Measurements from ENCODE around the gene DMBX1. TPM values are rescaled to one million over a fixed set of nuclear protein-coding genes. Genes with fewer than 3 reads are reported as not detected.

DMBX1 gene
- total RNA-seq, 1 donor from 2014 or later = 0.04 TPM

- TF ChIP-seq CTCF (IDR thresholded peaks at IDR 0.05; ENCODE audit: insufficient read depth, low read length, poor library complexity, severe bottlenecking) = no peak
Observed at GRCh38 chr1:46536527-46536926, 46.9 kb downstream of the DMBX1 start.

GRCh38 chr1:46537651-46538050, 48.0 kb downstream of the DMBX1 start:
- DNase-seq (ENCODE audit: low read depth) = no peak
- Histone ChIP-seq H3K4me3 (ENCODE audit: low read depth, low read length) (no peak overlapping the region), H3K36me3 (ENCODE audit: control insufficient read depth, insufficient read depth, low read length) (no peaks in the 10 kb centered on the region), H3K27me3 (ENCODE audit: control insufficient read depth, insufficient read depth, low read length) (peaks cover 27% of the 10 kb centered on the region)
- TF ChIP-seq CTCF (IDR thresholded peaks at IDR 0.05; ENCODE audit: insufficient read depth, low read length, poor library complexity, severe bottlenecking) = no peak

More at GRCh38 chr1:46536527-46536926, 46.9 kb downstream of the DMBX1 start:
- H3K4me3 ChIP-seq (ENCODE audit: low read depth, low read length) = no peak overlapping the region
- no peak for DNase-seq (ENCODE audit: low read depth)
- peaks cover 22% of the 10 kb centered on the region for H3K27me3 ChIP-seq (ENCODE audit: control insufficient read depth, insufficient read depth, low read length)
- H3K36me3 ChIP-seq (ENCODE audit: control insufficient read depth, insufficient read depth, low read length) = no peaks in the 10 kb centered on the region

- Histone ChIP-seq H3K36me3 (ENCODE audit: control insufficient read depth, insufficient read depth, low read length) (no peaks in the 10 kb centered on the region), H3K27me3 (ENCODE audit: control insufficient read depth, insufficient read depth, low read length) (peaks cover 32% of the 10 kb centered on the region), H3K4me3 (ENCODE audit: low read depth, low read length) (no peak overlapping the region)
- TF ChIP-seq CTCF (IDR thresholded peaks at IDR 0.05; ENCODE audit: insufficient read depth, low read length, poor library complexity, severe bottlenecking) = no peak
- no peak for DNase-seq (ENCODE audit: low read depth)
Observed at GRCh38 chr1:46538147-46538546, 48.5 kb downstream of the DMBX1 start.

Other genes with a start within 250 kb of the DMBX1 start
- gene RAD54L, start 242.1 kb upstream of the DMBX1 start, total RNA-seq = 2.9 and 6.1 TPM in 2 replicates
- gene LRRC41, start 186.2 kb upstream of the DMBX1 start, total RNA-seq = 102 and 132 TPM in 2 replicates
- 435 and 575 TPM in 2 replicates for gene UQCRH, start 186.1 kb upstream of the DMBX1 start, total RNA-seq
- gene NSUN4, start 149.0 kb upstream of the DMBX1 start, total RNA-seq = 24.0 and 29.6 TPM in 2 replicates
- 8.5 and 16.6 TPM in 2 replicates for gene FAAH, start 95.5 kb upstream of the DMBX1 start, total RNA-seq
- gene KNCN, start 61.8 kb downstream of the DMBX1 start, total RNA-seq = not detected in 2 replicates
- 22.6 and 25.3 TPM in 2 replicates for gene MKNK1, start 114.4 kb downstream of the DMBX1 start, total RNA-seq
- gene MOB3C, start 127.0 kb downstream of the DMBX1 start, total RNA-seq = 3.1 and 9.0 TPM in 2 replicates
- gene ATPAF1, start 178.5 kb downstream of the DMBX1 start, total RNA-seq = 28.8 and 31.3 TPM in 2 replicates
- gene TEX38, start 182.0 kb downstream of the DMBX1 start, total RNA-seq = not detected in 2 replicates
- gene EFCAB14, start 229.3 kb downstream of the DMBX1 start, total RNA-seq = 57.3 and 64.4 TPM in 2 replicates

Measured in kidney epithelial cell (primary cell).